Testis (tissue), 3 donors: ENCODE results near the gene ZNF91. TPM values are rescaled to one million over a fixed set of nuclear protein-coding genes. Genes with fewer than 3 reads are reported as not detected.

ENCODE experiments used
- DNase-seq: peaks from one replicate; pipeline ENCODE4 v3.0.0-alpha.2; 2019
- H3K27ac ChIP-seq, 2 donors: fragments of 200-600 bp; sonication (generic); one replicate each; pipeline ENCODE4 v1.5.1; 2019
- H3K27me3 ChIP-seq: fragments of 200-600 bp; sonication (generic); one replicate; pipeline ENCODE4 v1.5.1; 2019
- H3K36me3 ChIP-seq: fragments of 200-600 bp; sonication (generic); one replicate; pipeline ENCODE4 v1.5.1; 2017; ENCODE audit warnings: low read depth; ENCODE audit errors: missing control alignments
- H3K4me1 ChIP-seq: fragments of 200-600 bp; sonication (generic); one replicate; pipeline ENCODE4 v1.5.1; 2019
- H3K4me3 ChIP-seq, 2 donors: fragments of 200-600 bp; sonication (generic); one replicate each; pipeline ENCODE4 v1.5.1; 2017 to 2019
- H3K9me3 ChIP-seq: fragments of 200-600 bp; sonication (generic); one replicate; pipeline ENCODE4 v1.5.1; 2017
- POLR2A ChIP-seq: fragments of 450-650 bp; IDR thresholded peaks from one replicate; pipeline ENCODE4 v1.6.1; 2017; ENCODE audit warnings: antibody characterized with exemption, mild to moderate bottlenecking, moderate library complexity
- WGBS, 2 donors: methylation state at CpG; one replicate each; pipeline ENCODE4 v1.1.5; 2018; 5-methylcytosine and 5-hydroxymethylcytosine counted together
- intact Hi-C: fragments of 100-400 bp; cut with DNase I; formaldehyde crosslinking; loops from one replicate; pipeline ENCODE4 v1.15.1; 2023; ENCODE audit warnings: low total_unique reads
- polyA plus RNA-seq: library from polyadenylated mRNA; stranded (reverse); fragments of 350-450 nt; fragmentation: Illumina TruSeq; extraction: RNeasy Lipid Tissue Mini Kit (QIAGEN cat#74804); gene quantifications from one replicate; pipeline ENCODE4 v1.2.3, GENCODE V29; 2014; ENCODE audit warnings: low read depth, low replicate concordance; ENCODE audit not compliant: insufficient read depth
- total RNA-seq, 2 donors: library from RNA; depleted of rRNA; stranded (reverse); fragments of >200 nt; gene quantifications; one replicate each; pipeline ENCODE4 v1.2.3, GENCODE V29; 2016
- TF ChIP-seq, protein P1 (sequence below), 3 experiments: fragments of 450-650 bp in 2 of 3; fragments of 200-600 bp in 1 of 3; sonication (generic) in 1 of 3; IDR thresholded peaks; one replicate each; pipeline ENCODE4 v1.5.1; 2016 to 2019; ENCODE audit warnings: antibody characterized with exemption in 3 of 3, mild to moderate bottlenecking in 2 of 3, moderate library complexity in 1 of 3

ZNF91 gene
- total and polyA plus RNA-seq, 3 donors from 2014 or later, result 50.1 to 101 (median 96.1) TPM

DNA sequence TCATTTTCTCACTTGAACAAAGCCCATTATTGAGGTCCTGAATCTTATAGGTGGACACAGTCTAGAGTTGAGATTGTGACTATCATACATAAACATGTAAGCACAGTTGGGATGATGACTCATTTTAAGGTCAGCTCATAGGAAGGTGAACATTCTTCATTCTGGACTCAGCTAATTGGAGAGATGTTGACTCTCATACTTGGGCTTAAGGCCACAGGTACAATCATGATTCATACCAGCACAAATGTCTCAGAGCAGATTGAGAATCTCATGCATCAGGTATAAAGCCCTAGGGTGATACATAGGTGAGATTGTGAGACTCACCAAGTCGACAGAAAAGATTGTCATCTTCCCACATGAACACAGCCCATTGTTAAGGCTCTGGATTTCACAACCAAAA lies 82.8 kb downstream of the ZNF91 start:
- no peak for DNase-seq
- Histone ChIP-seq H3K4me3 (no peak overlapping the region), H3K27me3 (no peaks in the 10 kb centered on the region), H3K9me3 (no peaks in the 10 kb centered on the region), H3K4me1 (no peaks in the 10 kb centered on the region), H3K36me3 (no peaks in the 10 kb centered on the region), H3K27ac (no peak overlapping the region)
- TF ChIP-seq, protein P1, sequence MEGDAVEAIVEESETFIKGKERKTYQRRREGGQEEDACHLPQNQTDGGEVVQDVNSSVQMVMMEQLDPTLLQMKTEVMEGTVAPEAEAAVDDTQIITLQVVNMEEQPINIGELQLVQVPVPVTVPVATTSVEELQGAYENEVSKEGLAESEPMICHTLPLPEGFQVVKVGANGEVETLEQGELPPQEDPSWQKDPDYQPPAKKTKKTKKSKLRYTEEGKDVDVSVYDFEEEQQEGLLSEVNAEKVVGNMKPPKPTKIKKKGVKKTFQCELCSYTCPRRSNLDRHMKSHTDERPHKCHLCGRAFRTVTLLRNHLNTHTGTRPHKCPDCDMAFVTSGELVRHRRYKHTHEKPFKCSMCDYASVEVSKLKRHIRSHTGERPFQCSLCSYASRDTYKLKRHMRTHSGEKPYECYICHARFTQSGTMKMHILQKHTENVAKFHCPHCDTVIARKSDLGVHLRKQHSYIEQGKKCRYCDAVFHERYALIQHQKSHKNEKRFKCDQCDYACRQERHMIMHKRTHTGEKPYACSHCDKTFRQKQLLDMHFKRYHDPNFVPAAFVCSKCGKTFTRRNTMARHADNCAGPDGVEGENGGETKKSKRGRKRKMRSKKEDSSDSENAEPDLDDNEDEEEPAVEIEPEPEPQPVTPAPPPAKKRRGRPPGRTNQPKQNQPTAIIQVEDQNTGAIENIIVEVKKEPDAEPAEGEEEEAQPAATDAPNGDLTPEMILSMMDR (IDR thresholded peaks at IDR 0.05), result no peak
- no peak for TF ChIP-seq POLR2A
- intact Hi-C loops, result no loop called here
- 74 to 83% methylated on average over 1 of the region's 1 CpG for WGBS, 2 donors

DNA sequence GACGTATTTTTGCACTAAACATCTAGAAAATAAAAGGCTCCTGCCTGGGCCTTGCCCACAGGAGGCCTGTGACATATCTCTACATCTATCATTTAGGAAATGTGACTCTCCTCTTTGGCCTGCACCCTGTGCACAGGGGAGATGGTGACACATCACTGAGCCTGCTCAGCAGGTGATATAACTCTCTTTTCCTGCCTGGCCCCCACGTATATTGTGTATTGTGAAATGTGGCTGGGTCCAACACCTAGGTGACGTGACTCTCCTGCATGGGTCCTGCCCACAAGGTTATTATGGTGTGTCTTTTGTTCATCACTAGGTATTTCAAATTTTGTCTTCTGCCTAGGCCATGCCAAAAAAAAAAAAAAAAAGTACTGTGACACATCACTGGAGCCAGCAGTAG lies 83.7 kb downstream of the ZNF91 start:
- no peaks in the 10 kb centered on the region for H3K4me1 ChIP-seq
- TF ChIP-seq, protein P1 (IDR thresholded peaks at IDR 0.05), result no peak
- no peak for TF ChIP-seq POLR2A
- no peak overlapping the region for H3K4me3 ChIP-seq
- no peaks in the 10 kb centered on the region for H3K27me3 ChIP-seq
- no peak for DNase-seq
- intact Hi-C loops, result no loop called here
- H3K9me3 ChIP-seq, result no peaks in the 10 kb centered on the region
- H3K36me3 ChIP-seq, result no peaks in the 10 kb centered on the region
- WGBS, 2 donors, result 89 to 92% methylated on average over 3 of the region's 3 CpGs
- H3K27ac ChIP-seq, result no peak overlapping the region

DNA sequence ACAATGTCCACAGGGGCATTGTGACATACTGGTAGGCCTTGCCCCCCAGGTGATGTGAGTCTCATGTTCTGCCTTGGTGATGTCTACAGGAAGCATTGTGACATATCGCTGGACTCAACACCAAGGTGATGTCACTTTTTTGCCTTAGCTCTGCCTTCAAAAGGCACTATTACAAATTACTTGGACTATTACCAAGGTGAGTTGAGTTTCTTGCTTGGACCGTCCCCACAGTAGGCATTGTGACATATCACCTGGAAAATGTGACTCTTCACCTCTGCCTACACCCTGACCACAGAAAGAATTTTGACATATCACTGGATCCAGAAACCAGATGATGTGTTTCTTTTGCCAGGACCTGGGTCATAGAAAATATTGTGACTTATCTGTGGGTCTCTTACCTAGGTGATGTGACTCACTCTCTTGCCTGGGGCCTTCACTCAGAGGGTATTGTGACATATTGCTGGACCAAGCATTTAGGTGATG lies 84.5 kb downstream of the ZNF91 start:
- DNase-seq, result no peak
- Histone ChIP-seq H3K4me3 (no peak overlapping the region), H3K4me1 (no peaks in the 10 kb centered on the region), H3K36me3 (no peaks in the 10 kb centered on the region), H3K27me3 (no peaks in the 10 kb centered on the region), H3K9me3 (no peaks in the 10 kb centered on the region), H3K27ac (no peak overlapping the region)
- TF ChIP-seq POLR2A, result no peak
- TF ChIP-seq, protein P1 (IDR thresholded peaks at IDR 0.05), result no peak
- 88 to 90% methylated on average over 2 of the region's 2 CpGs for WGBS, 2 donors
- intact Hi-C loops, result no loop called here

DNA sequence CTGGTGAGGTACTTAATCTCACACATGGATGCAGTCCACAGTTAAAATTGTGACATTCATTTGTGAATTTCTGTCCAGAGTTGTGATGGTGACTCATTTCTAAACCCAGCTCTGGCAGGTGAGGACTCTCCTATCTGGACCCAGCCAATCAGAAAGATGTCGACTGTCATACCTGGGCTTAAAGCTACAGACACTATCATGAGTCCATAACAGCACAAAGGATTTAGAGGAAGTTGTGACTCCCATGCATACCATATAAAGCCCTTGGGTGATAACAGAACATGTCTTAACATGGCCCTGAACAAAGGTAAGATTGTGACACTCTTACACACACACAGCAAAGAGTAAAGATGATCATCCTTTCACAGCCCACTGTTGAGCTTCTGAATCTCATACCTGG lies 85.3 kb downstream of the ZNF91 start:
- H3K4me3 ChIP-seq, result no peak overlapping the region
- H3K36me3 ChIP-seq, result no peaks in the 10 kb centered on the region
- TF ChIP-seq, protein P1 (IDR thresholded peaks at IDR 0.05), result no peak
- no peak for TF ChIP-seq POLR2A
- H3K9me3 ChIP-seq, result no peaks in the 10 kb centered on the region
- H3K27ac ChIP-seq, result no peak overlapping the region
- H3K4me1 ChIP-seq, result no peaks in the 10 kb centered on the region
- 100% methylated on average over 1 of the region's 1 CpG for WGBS, 2 donors
- intact Hi-C loops, result no loop called here
- DNase-seq, result no peak
- no peaks in the 10 kb centered on the region for H3K27me3 ChIP-seq

DNA sequence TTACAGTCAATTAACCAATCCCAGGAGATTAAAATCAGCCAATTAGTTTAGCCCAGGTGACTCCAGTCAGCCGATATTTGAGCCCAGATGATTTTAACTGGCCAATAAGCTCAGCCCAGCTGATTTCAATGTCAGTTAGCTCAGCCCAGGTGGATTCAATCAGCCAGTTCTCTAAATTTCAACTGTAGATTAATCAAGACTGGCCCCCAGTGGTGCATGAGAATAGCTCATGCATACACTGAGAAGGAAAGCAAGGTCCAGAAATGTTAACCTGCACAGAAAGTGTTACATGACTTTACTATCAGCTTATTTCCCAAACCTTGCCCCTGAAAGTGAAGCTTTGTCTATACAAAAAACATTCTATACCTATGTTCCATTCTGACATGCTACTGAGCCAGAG lies 89.7 kb downstream of the ZNF91 start:
- Histone ChIP-seq H3K27me3 (no peaks in the 10 kb centered on the region), H3K27ac (no peak overlapping the region), H3K36me3 (no peaks in the 10 kb centered on the region), H3K4me3 (no peak overlapping the region), H3K4me1 (no peaks in the 10 kb centered on the region), H3K9me3 (no peaks in the 10 kb centered on the region)
- 50 to 59% methylated on average over 1 of the region's 1 CpG for WGBS, 2 donors
- TF ChIP-seq POLR2A, result no peak
- TF ChIP-seq, protein P1 (IDR thresholded peaks at IDR 0.05), result no peak
- intact Hi-C loops, result no loop called here
- no peak for DNase-seq
